ENCODE data around the gene GNLY. TPM values are rescaled to one million over a fixed set of nuclear protein-coding genes. Genes with fewer than 3 reads are reported as not detected.

GNLY gene
- total and polyA plus RNA-seq, 5 donors from 2014 or later: 2.4 to 10.9 (median 8.7) TPM

DNA sequence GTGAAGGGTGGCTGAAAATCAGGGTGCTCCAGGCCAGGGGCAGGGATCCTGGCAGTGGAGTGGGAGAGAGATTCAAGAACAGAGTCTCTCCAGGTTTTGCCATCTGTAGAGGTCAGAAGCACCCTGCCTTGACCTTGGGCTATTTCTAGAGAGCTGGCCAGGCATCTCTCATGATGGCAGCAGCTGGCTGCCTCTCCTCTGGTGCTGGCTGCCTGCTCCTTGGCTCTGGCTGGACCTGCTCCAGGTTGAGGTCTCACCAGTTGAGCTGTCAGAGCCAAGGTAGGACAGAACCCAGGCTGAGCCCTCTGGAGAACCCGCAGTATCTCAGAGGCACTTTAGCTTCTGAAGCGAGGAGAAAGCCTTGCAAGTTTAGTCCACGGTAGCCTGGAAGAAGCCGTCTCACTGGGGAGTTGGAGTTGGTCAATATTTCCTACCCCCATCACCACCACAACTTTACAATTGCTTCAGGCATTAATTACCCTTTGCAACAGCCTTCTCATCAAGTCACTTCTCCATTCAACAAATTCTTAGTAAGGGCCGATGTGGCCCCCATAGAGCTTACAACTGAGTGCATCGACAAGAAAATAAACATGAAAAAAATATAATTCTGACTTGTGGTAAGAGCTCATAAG, 25.6 kb downstream of the GNLY start:
- DNase-seq (no peak), ATAC-seq (ENCODE audit: low read depth in 2 of 2) (no peak)
- no peaks in the 10 kb centered on the region for H3K36me3 ChIP-seq (ENCODE audit: control insufficient read depth, insufficient read depth, low read length)
- no peak overlapping the region for H3K27ac ChIP-seq (ENCODE audit: insufficient read depth, low read length, poor library complexity, severe bottlenecking)
- no peaks in the 10 kb centered on the region for H3K9me3 Mint-ChIP-seq
- peaks cover 0 to 10% (median 1%) of the 10 kb centered on the region in 4 donors for H3K4me1 Mint-ChIP-seq
- H3K27me3 Mint-ChIP-seq: peaks cover 27% of the 10 kb centered on the region
- H3K27ac Mint-ChIP-seq: no peak overlapping the region
- no peaks in the 10 kb centered on the region for H3K9me3 ChIP-seq (ENCODE audit: control insufficient read depth in 2 of 2, low read length in 2 of 2)
- H3K4me3 Mint-ChIP-seq: no peak overlapping the region
- peaks cover 8% of the 10 kb centered on the region for H3K27me3 ChIP-seq (ENCODE audit: control insufficient read depth, insufficient read depth, low read length)
- H3K36me3 Mint-ChIP-seq: peaks cover 4% of the 10 kb centered on the region
- H3K4me3 ChIP-seq (ENCODE audit: low read depth, low read length): no peak overlapping the region
- H3K4me1 ChIP-seq (ENCODE audit: control insufficient read depth, insufficient read depth, low read length, poor library complexity, severe bottlenecking): no peaks in the 10 kb centered on the region

DNA sequence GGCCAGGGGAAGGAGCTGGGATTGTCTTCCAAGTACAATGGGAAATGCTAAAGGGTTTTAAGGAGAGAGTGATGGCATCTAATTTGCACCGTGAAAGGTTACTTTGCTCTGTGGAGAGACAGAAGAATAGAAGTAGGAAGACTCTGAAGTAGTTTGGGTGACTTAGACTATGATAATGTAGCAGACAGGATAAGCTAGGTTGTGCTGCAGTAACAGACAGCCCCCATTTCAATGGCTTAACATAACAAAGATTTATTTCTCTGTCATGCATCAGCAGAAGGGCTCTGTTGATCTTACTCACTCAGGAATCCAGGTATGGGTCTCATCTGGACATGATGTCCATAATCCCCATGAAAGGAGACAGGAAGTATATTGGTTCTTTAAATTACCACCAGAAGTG, 26.4 kb downstream of the GNLY start:
- H3K36me3 ChIP-seq (ENCODE audit: control insufficient read depth, insufficient read depth, low read length): no peaks in the 10 kb centered on the region
- no peak overlapping the region for H3K27ac ChIP-seq (ENCODE audit: insufficient read depth, low read length, poor library complexity, severe bottlenecking)
- Mint-ChIP-seq H3K4me3 (no peak overlapping the region), H3K27ac (no peak overlapping the region), H3K9me3 (no peaks in the 10 kb centered on the region), H3K36me3 (peaks cover 4% of the 10 kb centered on the region), H3K27me3 (peaks cover 33% of the 10 kb centered on the region), H3K4me1 (peaks cover 0 to 6% (median under 1%) of the 10 kb centered on the region in 4 donors)
- DNase-seq: no peak
- ATAC-seq (ENCODE audit: low read depth in 2 of 2): no peak
- no peaks in the 10 kb centered on the region for H3K4me1 ChIP-seq (ENCODE audit: control insufficient read depth, insufficient read depth, low read length, poor library complexity, severe bottlenecking)
- H3K4me3 ChIP-seq (ENCODE audit: low read depth, low read length): no peak overlapping the region
- H3K27me3 ChIP-seq (ENCODE audit: control insufficient read depth, insufficient read depth, low read length): peaks cover 9% of the 10 kb centered on the region
- H3K9me3 ChIP-seq (ENCODE audit: control insufficient read depth in 2 of 2, low read length in 2 of 2): no peaks in the 10 kb centered on the region

GRCh38 chr2:85721641-85722040, 27.5 kb downstream of the GNLY start:
- H3K4me1 ChIP-seq (ENCODE audit: control insufficient read depth, insufficient read depth, low read length, poor library complexity, severe bottlenecking): no peaks in the 10 kb centered on the region
- DNase-seq: no peak
- H3K36me3 ChIP-seq (ENCODE audit: control insufficient read depth, insufficient read depth, low read length): no peaks in the 10 kb centered on the region
- H3K4me3 ChIP-seq (ENCODE audit: low read depth, low read length): no peak overlapping the region
- Mint-ChIP-seq H3K27ac (no peak overlapping the region), H3K4me3 (no peak overlapping the region), H3K9me3 (no peaks in the 10 kb centered on the region), H3K27me3 (peaks cover 31% of the 10 kb centered on the region), H3K4me1 (no peaks in the 10 kb centered on the region), H3K36me3 (peaks cover 4% of the 10 kb centered on the region)
- peaks cover 11% of the 10 kb centered on the region for H3K27me3 ChIP-seq (ENCODE audit: control insufficient read depth, insufficient read depth, low read length)
- no peak overlapping the region for H3K27ac ChIP-seq (ENCODE audit: insufficient read depth, low read length, poor library complexity, severe bottlenecking)
- H3K9me3 ChIP-seq (ENCODE audit: control insufficient read depth in 2 of 2, low read length in 2 of 2): no peaks in the 10 kb centered on the region
- ATAC-seq (ENCODE audit: low read depth in 2 of 2): no peak

- H3K9me3 Mint-ChIP-seq: no peaks in the 10 kb centered on the region
- H3K27ac Mint-ChIP-seq: no peak overlapping the region
- H3K4me1 ChIP-seq (ENCODE audit: control insufficient read depth, insufficient read depth, low read length, poor library complexity, severe bottlenecking): no peaks in the 10 kb centered on the region
- DNase-seq: no peak
- no peaks in the 10 kb centered on the region for H3K36me3 ChIP-seq (ENCODE audit: control insufficient read depth, insufficient read depth, low read length)
- no peaks in the 10 kb centered on the region for H3K4me1 Mint-ChIP-seq
- no peak overlapping the region for H3K4me3 Mint-ChIP-seq
- peaks cover 11% of the 10 kb centered on the region for H3K27me3 ChIP-seq (ENCODE audit: control insufficient read depth, insufficient read depth, low read length)
- H3K9me3 ChIP-seq (ENCODE audit: control insufficient read depth in 2 of 2, low read length in 2 of 2): no peaks in the 10 kb centered on the region
- no peak overlapping the region for H3K4me3 ChIP-seq (ENCODE audit: low read depth, low read length)
- H3K27ac ChIP-seq (ENCODE audit: insufficient read depth, low read length, poor library complexity, severe bottlenecking): no peak overlapping the region
- peaks cover 39% of the 10 kb centered on the region for H3K27me3 Mint-ChIP-seq
- H3K36me3 Mint-ChIP-seq: peaks cover 4% of the 10 kb centered on the region
- ATAC-seq (ENCODE audit: low read depth in 2 of 2): no peak
Measured at GRCh38 chr2:85722519-85722918, 28.4 kb downstream of the GNLY start.

DNA sequence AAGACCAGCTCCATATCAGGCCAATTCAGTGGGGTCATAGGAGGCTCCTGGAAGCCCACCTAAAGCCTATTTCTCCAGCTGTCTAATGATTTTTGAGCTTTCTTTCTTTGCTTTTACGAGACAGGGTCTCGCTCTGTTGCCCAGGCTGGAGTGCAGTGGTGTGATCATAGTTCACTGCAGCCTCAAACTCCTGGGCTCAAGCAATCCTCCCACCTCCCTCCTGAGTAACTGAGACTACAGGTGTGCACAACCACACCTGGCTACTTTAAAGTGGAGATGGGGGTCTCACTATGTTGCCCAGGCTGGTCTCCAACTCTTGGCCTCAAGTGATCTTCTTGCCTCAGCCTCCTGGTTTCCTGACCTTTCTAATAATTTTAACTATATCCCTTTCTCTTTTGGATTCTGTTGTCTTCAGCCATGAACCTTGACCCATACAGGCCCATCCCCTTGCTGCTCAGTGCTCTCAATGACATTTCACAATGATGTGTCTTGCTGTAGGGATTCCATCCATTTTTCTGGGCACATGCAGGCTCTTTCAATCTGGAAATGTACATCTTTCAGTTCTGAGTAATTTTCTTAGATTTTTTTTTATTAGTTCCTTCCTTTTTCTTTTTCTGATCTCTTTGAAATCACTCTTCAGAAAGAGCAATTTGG, 29.7 kb downstream of the GNLY start:
- H3K27me3 Mint-ChIP-seq: peaks cover 43% of the 10 kb centered on the region
- H3K27me3 ChIP-seq (ENCODE audit: control insufficient read depth, insufficient read depth, low read length): peaks cover 14% of the 10 kb centered on the region
- no peak overlapping the region for H3K27ac ChIP-seq (ENCODE audit: insufficient read depth, low read length, poor library complexity, severe bottlenecking)
- H3K36me3 Mint-ChIP-seq: peaks cover 4% of the 10 kb centered on the region
- peaks cover 3% of the 10 kb centered on the region for H3K4me1 ChIP-seq (ENCODE audit: control insufficient read depth, insufficient read depth, low read length, poor library complexity, severe bottlenecking)
- H3K36me3 ChIP-seq (ENCODE audit: control insufficient read depth, insufficient read depth, low read length): no peaks in the 10 kb centered on the region
- H3K4me1 Mint-ChIP-seq: no peaks in the 10 kb centered on the region
- no peak overlapping the region for H3K27ac Mint-ChIP-seq
- ATAC-seq (ENCODE audit: low read depth in 2 of 2): no peak
- no peak for DNase-seq
- H3K4me3 ChIP-seq (ENCODE audit: low read depth, low read length): no peak overlapping the region
- no peaks in the 10 kb centered on the region for H3K9me3 ChIP-seq (ENCODE audit: control insufficient read depth in 2 of 2, low read length in 2 of 2)
- H3K4me3 Mint-ChIP-seq: no peak overlapping the region
- no peaks in the 10 kb centered on the region for H3K9me3 Mint-ChIP-seq

GRCh38 chr2:85724731-85725181, 30.6 kb downstream of the GNLY start:
- no peak overlapping the region for H3K4me3 ChIP-seq (ENCODE audit: low read depth, low read length)
- H3K27ac ChIP-seq (ENCODE audit: insufficient read depth, low read length, poor library complexity, severe bottlenecking): no peak overlapping the region
- peaks cover 7% of the 10 kb centered on the region for H3K4me1 ChIP-seq (ENCODE audit: control insufficient read depth, insufficient read depth, low read length, poor library complexity, severe bottlenecking)
- Mint-ChIP-seq H3K27ac (no peak overlapping the region), H3K36me3 (peaks cover 4% of the 10 kb centered on the region), H3K9me3 (peaks cover 0 to 1% (median 0%) of the 10 kb centered on the region in 7 donors), H3K27me3 (peaks cover 44% of the 10 kb centered on the region), H3K4me3 (no peak overlapping the region), H3K4me1 (peaks cover 0 to 7% (median 3%) of the 10 kb centered on the region in 4 donors)
- H3K9me3 ChIP-seq (ENCODE audit: control insufficient read depth in 2 of 2, low read length in 2 of 2): no peaks in the 10 kb centered on the region
- DNase-seq (no peak), ATAC-seq (ENCODE audit: low read depth in 2 of 2) (no peak)
- no peaks in the 10 kb centered on the region for H3K36me3 ChIP-seq (ENCODE audit: control insufficient read depth, insufficient read depth, low read length)
- H3K27me3 ChIP-seq (ENCODE audit: control insufficient read depth, insufficient read depth, low read length): peaks cover 14% of the 10 kb centered on the region

DNA sequence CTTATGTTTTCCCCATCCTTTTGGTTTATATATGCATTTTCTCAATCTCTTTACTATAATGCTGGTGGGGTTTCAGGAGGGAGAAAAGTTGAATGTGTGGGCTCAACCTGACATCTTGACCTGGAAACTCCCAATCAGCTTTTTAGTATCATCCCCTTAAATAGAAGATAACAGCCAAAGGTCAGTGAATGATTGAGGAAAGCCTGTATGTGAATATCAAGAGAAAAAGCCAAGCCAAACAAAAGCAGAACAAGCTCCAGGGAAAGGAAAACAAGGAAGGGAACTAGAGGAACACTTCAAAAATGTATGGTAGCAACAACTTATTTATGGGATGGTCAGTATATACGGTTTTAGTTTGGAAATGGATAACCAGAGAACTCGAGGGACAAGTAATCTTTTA, 31.3 kb downstream of the GNLY start:
- no peaks in the 10 kb centered on the region for H3K9me3 ChIP-seq (ENCODE audit: control insufficient read depth in 2 of 2, low read length in 2 of 2)

GRCh38 chr2:85727798-85728197, 33.6 kb downstream of the GNLY start:
- Mint-ChIP-seq H3K27me3 (peaks cover 38% of the 10 kb centered on the region), H3K36me3 (no peaks in the 10 kb centered on the region), H3K27ac (no peak overlapping the region), H3K9me3 (peaks cover 0 to 1% (median 0%) of the 10 kb centered on the region in 7 donors), H3K4me1 (peaks cover 0 to 8% (median 3%) of the 10 kb centered on the region in 4 donors), H3K4me3 (no peak overlapping the region)
- Histone ChIP-seq H3K9me3 (ENCODE audit: control insufficient read depth in 2 of 2, low read length in 2 of 2) (no peaks in the 10 kb centered on the region), H3K27me3 (ENCODE audit: control insufficient read depth, insufficient read depth, low read length) (peaks cover 9% of the 10 kb centered on the region), H3K4me1 (ENCODE audit: control insufficient read depth, insufficient read depth, low read length, poor library complexity, severe bottlenecking) (peaks cover 7% of the 10 kb centered on the region), H3K4me3 (ENCODE audit: low read depth, low read length) (no peak overlapping the region), H3K36me3 (ENCODE audit: control insufficient read depth, insufficient read depth, low read length) (no peaks in the 10 kb centered on the region), H3K27ac (ENCODE audit: insufficient read depth, low read length, poor library complexity, severe bottlenecking) (no peak overlapping the region)
- no peak for ATAC-seq (ENCODE audit: low read depth in 2 of 2)
- DNase-seq: no peak

More for the DNA sequence above, 31.3 kb downstream of the GNLY start:
- peaks cover 14% of the 10 kb centered on the region for H3K27me3 ChIP-seq (ENCODE audit: control insufficient read depth, insufficient read depth, low read length)
- ATAC-seq (ENCODE audit: low read depth in 2 of 2) (no peak), DNase-seq (no peak)
- peaks cover 7% of the 10 kb centered on the region for H3K4me1 ChIP-seq (ENCODE audit: control insufficient read depth, insufficient read depth, low read length, poor library complexity, severe bottlenecking)
- peaks cover 0 to 1% (median 0%) of the 10 kb centered on the region in 7 donors for H3K9me3 Mint-ChIP-seq
- H3K36me3 Mint-ChIP-seq: no peaks in the 10 kb centered on the region
- H3K4me1 Mint-ChIP-seq: peaks cover 0 to 8% (median 3%) of the 10 kb centered on the region in 4 donors
- H3K36me3 ChIP-seq (ENCODE audit: control insufficient read depth, insufficient read depth, low read length): no peaks in the 10 kb centered on the region
- H3K4me3 ChIP-seq (ENCODE audit: low read depth, low read length): no peak overlapping the region
- H3K27ac ChIP-seq (ENCODE audit: insufficient read depth, low read length, poor library complexity, severe bottlenecking): no peak overlapping the region
- H3K27ac Mint-ChIP-seq: no peak overlapping the region
- H3K4me3 Mint-ChIP-seq: no peak overlapping the region
- H3K27me3 Mint-ChIP-seq: peaks cover 39% of the 10 kb centered on the region

Data from CD4-positive, CD25-positive, alpha-beta regulatory T cell (primary cell).